ENCODE data around the gene WNK2.

GRCh38 chr9:93134740-93135444 is 49.0 kb upstream of the WNK2 start:
- TF ChIP-seq ZNF146 (tag by site-specific recombination; IDR thresholded peaks at IDR 0.05) (no peak), CTCF (tag by site-specific recombination; IDR thresholded peaks at IDR 0.05) (no peak), GLI4 (tag by site-specific recombination; IDR thresholded peaks at IDR 0.05) (no peak), ZNF530 (tag by site-specific recombination; IDR thresholded peaks at IDR 0.05; ENCODE audit: low read depth) (no peak), ZFP3 (tag by site-specific recombination; IDR thresholded peaks at IDR 0.05; ENCODE audit: low read depth) (no peak), ZNF561 (tag by site-specific recombination; IDR thresholded peaks at IDR 0.05; ENCODE audit: borderline replicate concordance) (no peak), ZFP37 (tag by site-specific recombination; IDR thresholded peaks at IDR 0.05) (no peak), ZBTB44 (tag by site-specific recombination; IDR thresholded peaks at IDR 0.05) (no peak), OSR2 (tag by site-specific recombination; IDR thresholded peaks at IDR 0.05) (no peak), ZXDB (tag by site-specific recombination; IDR thresholded peaks at IDR 0.05) (no peak), ZSCAN4 (tag by site-specific recombination; IDR thresholded peaks at IDR 0.05) (no peak), ZNF48 (tag by site-specific recombination; IDR thresholded peaks at IDR 0.05) (no peak), ZNF148 (tag by site-specific recombination; IDR thresholded peaks at IDR 0.05; ENCODE audit: borderline replicate concordance) (no peak)

Measured in HEK293 (cell line).